GM12873 (cell line): Measurements from ENCODE around the gene LRP1B.

Experiments
- TF ChIP-seq, protein P1 (sequence below): IDR thresholded peaks from 2 replicates; pipeline ENCODE4 v1.5.1; 2012; ENCODE audit warnings: low read depth, mild to moderate bottlenecking, moderate library complexity, low read length, control low read depth; ENCODE audit not compliant: insufficient read depth; ENCODE audit errors: missing control alignments

LRP1B gene

DNA sequence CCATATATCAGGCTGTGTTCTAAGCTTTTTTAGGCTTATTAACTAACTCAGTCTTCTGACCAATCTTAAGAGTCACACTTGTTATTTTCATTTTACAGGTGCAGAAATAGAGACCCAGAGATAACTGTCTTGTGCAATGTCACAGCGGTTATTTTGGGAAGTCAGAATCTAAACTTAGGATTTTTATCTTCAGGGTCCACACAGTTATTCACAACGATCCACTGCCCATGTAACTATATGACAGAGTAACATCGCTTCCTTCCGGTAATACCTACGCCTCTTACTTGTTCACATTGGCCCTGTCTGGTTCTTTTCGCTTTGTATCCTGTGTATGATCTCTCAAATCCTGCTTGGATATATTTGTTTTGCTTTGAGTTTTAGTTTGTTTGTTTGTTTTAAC, 631.7 kb downstream of the LRP1B start:
- TF ChIP-seq, protein P1, sequence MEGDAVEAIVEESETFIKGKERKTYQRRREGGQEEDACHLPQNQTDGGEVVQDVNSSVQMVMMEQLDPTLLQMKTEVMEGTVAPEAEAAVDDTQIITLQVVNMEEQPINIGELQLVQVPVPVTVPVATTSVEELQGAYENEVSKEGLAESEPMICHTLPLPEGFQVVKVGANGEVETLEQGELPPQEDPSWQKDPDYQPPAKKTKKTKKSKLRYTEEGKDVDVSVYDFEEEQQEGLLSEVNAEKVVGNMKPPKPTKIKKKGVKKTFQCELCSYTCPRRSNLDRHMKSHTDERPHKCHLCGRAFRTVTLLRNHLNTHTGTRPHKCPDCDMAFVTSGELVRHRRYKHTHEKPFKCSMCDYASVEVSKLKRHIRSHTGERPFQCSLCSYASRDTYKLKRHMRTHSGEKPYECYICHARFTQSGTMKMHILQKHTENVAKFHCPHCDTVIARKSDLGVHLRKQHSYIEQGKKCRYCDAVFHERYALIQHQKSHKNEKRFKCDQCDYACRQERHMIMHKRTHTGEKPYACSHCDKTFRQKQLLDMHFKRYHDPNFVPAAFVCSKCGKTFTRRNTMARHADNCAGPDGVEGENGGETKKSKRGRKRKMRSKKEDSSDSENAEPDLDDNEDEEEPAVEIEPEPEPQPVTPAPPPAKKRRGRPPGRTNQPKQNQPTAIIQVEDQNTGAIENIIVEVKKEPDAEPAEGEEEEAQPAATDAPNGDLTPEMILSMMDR = no peak

- TF ChIP-seq, protein P1 = no peak
Observed at GRCh38 chr2:141498561-141498960, 632.3 kb downstream of the LRP1B start.

DNA sequence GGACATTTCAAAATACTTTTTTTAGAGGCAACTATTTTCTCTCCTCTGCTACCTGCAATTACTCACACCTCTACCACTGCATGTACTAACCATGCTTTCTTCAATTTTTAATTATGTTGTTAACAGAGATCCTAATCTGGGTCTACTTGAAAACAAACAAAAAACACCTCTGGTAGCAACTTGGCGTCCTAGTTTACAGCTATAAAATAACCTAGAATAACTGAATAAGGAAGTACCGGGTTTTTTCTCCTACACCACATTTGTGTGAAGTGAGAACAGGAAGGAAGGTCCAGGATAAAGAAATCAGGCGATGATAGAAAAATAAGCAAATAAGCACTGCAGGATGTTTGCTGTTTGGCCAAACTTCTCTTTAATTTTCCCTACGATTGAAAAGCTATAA, 633.5 kb downstream of the LRP1B start:
- TF ChIP-seq, protein P1 = no peak

- TF ChIP-seq, protein P1 = no peak
Observed at GRCh38 chr2:141496810-141497209, 634.0 kb downstream of the LRP1B start.

GRCh38 chr2:141493936-141494335, 636.9 kb downstream of the LRP1B start:
- TF ChIP-seq, protein P1 = no peak

GRCh38 chr2:141492816-141493215, 638.0 kb downstream of the LRP1B start:
- TF ChIP-seq, protein P1 = no peak

GRCh38 chr2:141490886-141491285, 639.9 kb downstream of the LRP1B start:
- TF ChIP-seq, protein P1 = no peak
